Retinal pigment epithelial cell (primary cell): Measurements from ENCODE around the gene CTSD.

Experiments used
- DNase-seq: peaks from one replicate; pipeline ENCODE4 v3.0.0-alpha.2; 2010; ENCODE audit warnings: low read depth
- H3K4me3 ChIP-seq: 2 replicates; pipeline ENCODE4 v1.5.1; 2011; ENCODE audit warnings: mild to moderate bottlenecking, low read length, control low read depth, moderate library complexity
- CTCF ChIP-seq: conservative IDR thresholded peaks from 2 replicates; pipeline ENCODE4 v1.5.1; 2011; ENCODE audit warnings: low read depth, low read length, control low read depth, inconsistent platforms

CTSD gene

GRCh38 chr11:1728301-1728700 is 35.4 kb downstream of the CTSD start:
- no peak overlapping the region for H3K4me3 ChIP-seq
- no peak for TF ChIP-seq CTCF
- no peak for DNase-seq

- no peak overlapping the region for H3K4me3 ChIP-seq
- TF ChIP-seq CTCF: no peak
- no peak for DNase-seq
Observed at GRCh38 chr11:1727861-1728260, 35.9 kb downstream of the CTSD start.

GRCh38 chr11:1727096-1727690 is 36.5 kb downstream of the CTSD start:
- no peak for DNase-seq
- no peak for TF ChIP-seq CTCF
- H3K4me3 ChIP-seq: no peak overlapping the region

- DNase-seq: no peak
- TF ChIP-seq CTCF: no peak
- no peak overlapping the region for H3K4me3 ChIP-seq
Observed at GRCh38 chr11:1719781-1720180, 43.9 kb downstream of the CTSD start.

- no peak for DNase-seq
- no peak overlapping the region for H3K4me3 ChIP-seq
- no peak for TF ChIP-seq CTCF
Observed at GRCh38 chr11:1718326-1718725, 45.4 kb downstream of the CTSD start.

- no peak for TF ChIP-seq CTCF
- H3K4me3 ChIP-seq: no peak overlapping the region
- DNase-seq: no peak
Observed at GRCh38 chr11:1717745-1718144, 46.0 kb downstream of the CTSD start.
